H1 (cell line): ENCODE measurements around the gene ZNF280B. TPM values are rescaled to one million over a fixed set of nuclear protein-coding genes. Genes with fewer than 3 reads are reported as not detected.

Experiments used
- CTCF ChIA-PET: fragments of 300-600 bp; sonication (Branson Sonifier 250); formaldehyde crosslinking; loops from one replicate; lab custom pipeline; 2021; ENCODE audit not compliant: partially characterized antibody; lab: Charles Lee
- POLR2A ChIA-PET: fragments of 300-600 bp; sonication (Branson Sonifier 250); formaldehyde crosslinking; loops from one replicate; lab custom pipeline; 2021; ENCODE audit warnings: inconsistent platforms; ENCODE audit not compliant: partially characterized antibody; lab: Charles Lee
- DNase-seq, 2 experiments: peaks; one replicate each; pipeline versions ENCODE4 v3.0.0 to v3.0.0-alpha.2; 2010 to 2022; ENCODE audit warnings: low spot score in 2 of 2, low read depth in 1 of 2, mixed read lengths in 1 of 2
- FAIRE-seq: peaks from 2 replicates; lab custom pipeline; 2011; peaks lifted over from hg19 to GRCh38; lab: Jason Lieb, UNC
- H2AFZ ChIP-seq: 2 replicates; pipeline ENCODE4 v1.8.1; 2012; ENCODE audit warnings: low read length, inconsistent platforms
- H2AK5ac ChIP-seq: 2 replicates; pipeline ENCODE4 v1.6.1; 2013; ENCODE audit warnings: low read depth, low read length
- H2BK120ac ChIP-seq: replicated peaks from 2 replicates; pipeline ENCODE3; 2013; ENCODE audit warnings: low read depth, low read length, inconsistent platforms
- H2BK12ac ChIP-seq: 2 replicates; pipeline ENCODE4 v1.6.1; 2013; ENCODE audit warnings: low read depth, low read length
- H2BK15ac ChIP-seq: 2 replicates; pipeline ENCODE4 v1.6.1; 2013; ENCODE audit warnings: low read length
- H2BK20ac ChIP-seq: 2 replicates; pipeline ENCODE4 v1.6.1; 2013; ENCODE audit warnings: low read length
- H2BK5ac ChIP-seq: 2 replicates; pipeline ENCODE4 v1.6.1; 2013; ENCODE audit warnings: low read depth, low read length
- H3K14ac ChIP-seq: 2 replicates; pipeline ENCODE4 v1.6.1; 2013; ENCODE audit warnings: inconsistent platforms; ENCODE audit not compliant: insufficient read length
- H3K18ac ChIP-seq: 2 replicates; pipeline ENCODE4 v1.6.1; 2013; ENCODE audit warnings: low read length; ENCODE audit errors: extremely low read depth
- H3K23ac ChIP-seq: 2 replicates; pipeline ENCODE4 v1.6.1; 2013; ENCODE audit warnings: inconsistent platforms; ENCODE audit not compliant: insufficient read length
- H3K23me2 ChIP-seq: 2 replicates; pipeline ENCODE4 v1.6.1; 2013; ENCODE audit warnings: low read depth, low read length
- H3K27ac ChIP-seq: 2 replicates; pipeline ENCODE4 v1.6.1; 2011; ENCODE audit warnings: low read depth, low read length, inconsistent platforms
- H3K27me3 ChIP-seq, 4 experiments: replicated peaks in 1 of 4; 1 replicate in 1 of 4; 2 replicates in 3 of 4; pipeline versions ENCODE4 v1.6.1 to v1.8.1; 2011 to 2013; ENCODE audit warnings: low read length in 3 of 4, mild to moderate bottlenecking in 3 of 4, inconsistent platforms in 2 of 4, mixed read lengths in 2 of 4, moderate library complexity in 1 of 4; ENCODE audit not compliant: control insufficient read depth in 3 of 4, insufficient read depth in 3 of 4; ENCODE audit errors: extremely low read depth in 1 of 4
- H3K36me3 ChIP-seq, 4 experiments: 2 replicates each; pipeline versions ENCODE4 v1.6.1 to v1.8.1; 2011 to 2013; ENCODE audit warnings: mild to moderate bottlenecking in 4 of 4, low read length in 3 of 4, moderate library complexity in 2 of 4, control low read depth in 1 of 4, inconsistent platforms in 1 of 4; ENCODE audit not compliant: insufficient read depth in 4 of 4, control insufficient read depth in 2 of 4
- H3K4ac ChIP-seq: replicated peaks from 2 replicates; pipeline ENCODE3; 2013; ENCODE audit warnings: low read length, low read depth, mixed read lengths, inconsistent platforms; ENCODE audit not compliant: insufficient read length
- H3K4me1 ChIP-seq, 4 experiments: replicated peaks in 1 of 4; 1 replicate in 1 of 4; 2 replicates in 3 of 4; pipeline versions ENCODE4 v1.6.1 to v1.8.1; 2011 to 2013; ENCODE audit warnings: low read length in 3 of 4, inconsistent platforms in 2 of 4, mixed read lengths in 1 of 4; ENCODE audit not compliant: insufficient read depth in 4 of 4, control insufficient read depth in 3 of 4
- H3K4me2 ChIP-seq, 2 experiments: 2 replicates each; pipeline versions ENCODE4 v1.6.1 to v1.8.1; 2011 to 2013; ENCODE audit warnings: low read depth in 2 of 2, low read length in 2 of 2, control low read depth in 1 of 2, inconsistent platforms in 1 of 2, mild to moderate bottlenecking in 1 of 2; ENCODE audit not compliant: insufficient read depth in 1 of 2
- H3K4me3 ChIP-seq, 4 experiments: fragments of 200-600, 300-600 bp in 1 of 4; sonication (generic), shearing (Covaris generic), sonication (Bioruptor Twin) in 1 of 4; 2 replicates each; pipeline versions ENCODE4 v1.5.1 to v1.8.1; 2011 to 2016; ENCODE audit warnings: low read length in 4 of 4, low read depth in 3 of 4, control low read depth in 2 of 4, inconsistent platforms in 2 of 4, mild to moderate bottlenecking in 2 of 4, mixed read lengths in 1 of 4, moderate library complexity in 1 of 4; ENCODE audit not compliant: insufficient read depth in 2 of 4; ENCODE audit errors: extremely low read depth in 1 of 4
- H3K56ac ChIP-seq: replicated peaks from 2 replicates; pipeline ENCODE3; 2013; ENCODE audit warnings: low read depth, mild to moderate bottlenecking, mixed read lengths, low read length, inconsistent platforms; ENCODE audit not compliant: insufficient read length
- H3K79me1 ChIP-seq: 2 replicates; pipeline ENCODE4 v1.6.1; 2013; ENCODE audit warnings: low read depth, low read length, control low read depth
- H3K79me2 ChIP-seq, 2 experiments: 2 replicates each; pipeline versions ENCODE4 v1.6.1 to v1.8.1; 2012 to 2013; ENCODE audit warnings: low read length in 2 of 2, mild to moderate bottlenecking in 2 of 2, inconsistent platforms in 1 of 2; ENCODE audit not compliant: insufficient read depth in 2 of 2, control insufficient read depth in 1 of 2
- H3K9ac ChIP-seq, 4 experiments: replicated peaks in 1 of 4; 1 replicate in 1 of 4; 2 replicates in 3 of 4; pipeline versions ENCODE4 v1.6.1 to v1.8.1; 2011 to 2013; ENCODE audit warnings: low read depth in 3 of 4, low read length in 3 of 4, control low read depth in 2 of 4, mild to moderate bottlenecking in 2 of 4, moderate library complexity in 2 of 4, inconsistent platforms in 1 of 4; ENCODE audit errors: extremely low read depth in 1 of 4
- H3K9me3 ChIP-seq, 2 experiments: 2 replicates each; pipeline versions ENCODE4 v1.6.1 to v1.8.1; 2012 to 2013; ENCODE audit warnings: mild to moderate bottlenecking in 2 of 2, moderate library complexity in 2 of 2, control low read depth in 1 of 2, inconsistent platforms in 1 of 2, low read depth in 1 of 2, low read length in 1 of 2, mixed read lengths in 1 of 2; ENCODE audit not compliant: insufficient read depth in 2 of 2
- H4K20me1 ChIP-seq, 2 experiments: replicated peaks in 1 of 2; 2 replicates each; pipeline versions ENCODE3 to v1.8.1; 2011 to 2013; ENCODE audit warnings: inconsistent platforms in 2 of 2, low read length in 2 of 2, mild to moderate bottlenecking in 1 of 2; ENCODE audit not compliant: insufficient read depth in 2 of 2, control insufficient read depth in 1 of 2
- H4K5ac ChIP-seq: 2 replicates; pipeline ENCODE4 v1.6.1; 2013; ENCODE audit warnings: low read length, low read depth, mixed read lengths, inconsistent platforms; ENCODE audit not compliant: insufficient read length
- H4K8ac ChIP-seq: 2 replicates; pipeline ENCODE4 v1.8.0; 2013; ENCODE audit warnings: mild to moderate bottlenecking, moderate library complexity, low read length, inconsistent platforms; ENCODE audit not compliant: insufficient read depth; ENCODE audit errors: extremely low read depth
- H4K91ac ChIP-seq: replicated peaks from 2 replicates; pipeline ENCODE3; 2013; ENCODE audit warnings: low read length, mixed read lengths, inconsistent platforms; ENCODE audit not compliant: insufficient read length
- ATF3 ChIP-seq: IDR thresholded peaks from 2 replicates; pipeline ENCODE4 v1.6.1; 2011; ENCODE audit warnings: low read depth, mild to moderate bottlenecking, low read length; ENCODE audit not compliant: insufficient read depth
- BRCA1 ChIP-seq: IDR thresholded peaks from 2 replicates; pipeline ENCODE4 v1.6.1; 2012; ENCODE audit warnings: low read depth, low read length, improper control_type of control experiment
- CREB1 ChIP-seq: IDR thresholded peaks from 2 replicates; pipeline ENCODE4 v1.6.1; 2012; ENCODE audit warnings: inconsistent platforms
- CTBP2 ChIP-seq: IDR thresholded peaks from 2 replicates; pipeline ENCODE4 v1.7.0; 2011; ENCODE audit warnings: borderline replicate concordance, mild to moderate bottlenecking, moderate library complexity, mixed read lengths, low read length; ENCODE audit not compliant: insufficient read depth, insufficient read length
- CTCF ChIP-seq, 3 experiments: IDR thresholded peaks; 1 replicate in 2 of 3; 2 replicates in 1 of 3; pipeline versions ENCODE4 v1.5.1 to v1.6.1; 2011; ENCODE audit warnings: low read length in 3 of 3, mild to moderate bottlenecking in 3 of 3, inconsistent platforms in 2 of 3, low read depth in 1 of 3, moderate library complexity in 1 of 3; ENCODE audit not compliant: insufficient read depth in 1 of 3; ENCODE audit errors: control extremely low read depth in 1 of 3
- FOSL1 ChIP-seq: IDR thresholded peaks from 2 replicates; pipeline ENCODE4 v1.6.1; 2011; ENCODE audit warnings: mild to moderate bottlenecking, low read depth, low read length, moderate library complexity; ENCODE audit not compliant: insufficient read depth
- RNF2 ChIP-seq: fragments of 200-900, 300-1000 bp; sonication (generic); IDR thresholded peaks from 2 replicates; pipeline ENCODE4 v1.7.1; 2016; ENCODE audit warnings: borderline replicate concordance, low read depth, mild to moderate bottlenecking, antibody characterized with exemption, low read length; ENCODE audit not compliant: poor library complexity, severe bottlenecking; ENCODE audit errors: missing control alignments
- SAP30 ChIP-seq: fragments of 300-600 bp; sonication (generic); IDR thresholded peaks from 2 replicates; pipeline ENCODE4 v1.7.1; 2012; ENCODE audit warnings: low read length, moderate library complexity, mild to moderate bottlenecking, inconsistent platforms; ENCODE audit not compliant: insufficient read depth, insufficient replicate concordance
- SIX5 ChIP-seq: IDR thresholded peaks from 2 replicates; pipeline ENCODE4 v1.6.1; 2011; ENCODE audit warnings: mild to moderate bottlenecking, low read depth, low read length
- TCF12 ChIP-seq: IDR thresholded peaks from 2 replicates; pipeline ENCODE4 v1.6.1; 2011; ENCODE audit warnings: low read depth, mild to moderate bottlenecking, low read length
- YY1 ChIP-seq: IDR thresholded peaks from 2 replicates; pipeline ENCODE4 v1.6.1; 2011; ENCODE audit warnings: low read depth, mild to moderate bottlenecking, low read length
- WGBS, 2 experiments: shearing (Covaris generic) in 1 of 2; methylation state at CpG; one replicate each; pipeline versions ENCODE4 v1.1.6 to v1.1.7; 2013 to 2015; ENCODE audit warnings: low lambda C conversion rate in 2 of 2, mixed read lengths in 2 of 2, inconsistent platforms in 1 of 2, low coverage in 1 of 2, missing lambda C conversion rate in 1 of 2; ENCODE audit not compliant: insufficient replicate concordance in 2 of 2, insufficient coverage in 1 of 2, insufficient read length in 1 of 2; ENCODE audit errors: extremely low coverage in 1 of 2, missing lambda C conversion rate in 1 of 2; 5-methylcytosine and 5-hydroxymethylcytosine counted together
- polyA plus RNA-seq, 7 experiments: library from polyadenylated mRNA; depleted of rRNA in 3 of 7; stranded (reverse) in 5 of 7; unstranded in 2 of 7; fragments of >200 nt in 5 of 7; fragments of 200-250 nt in 2 of 7; gene quantifications; 1 replicate in 5 of 7; 2 replicates in 1 of 7; 4 replicates in 1 of 7; pipeline versions ENCODE4 v1.2.1 to v1.2.3, GENCODE V29; 2011 to 2013; ENCODE audit warnings: missing spikeins in 2 of 7, mixed read lengths in 2 of 7
- total RNA-seq: library from RNA; stranded (reverse); fragmentation: NEBNext Ultra II Directional; extraction: Animal tissue kit (Norgen Biotek cat#: 25700); gene quantifications from 2 replicates; pipeline ENCODE4 v1.2.1, GENCODE V29; 2021

The ZNF280B gene
- total and polyA plus RNA-seq, 2 of the 8 experiments (the other 6 are each of a cell fraction or from before 2014, with no cell fraction given) = 4.8 to 11.7 TPM

GRCh38 chr22:22521631-22522030, 13.1 kb upstream of the ZNF280B start:
- Histone ChIP-seq H3K14ac (no peak overlapping the region), H3K27me3 (peaks cover 3 to 36% (median 22%) of the 10 kb centered on the region in 4 experiments; a peak in 6 of 7 replicates), H3K27ac (no peak overlapping the region), H3K4ac (no peak overlapping the region), H3K23me2 (no peaks in the 10 kb centered on the region; the same call in 1 of the 2 replicates), H3K36me3 (no peaks in the 10 kb centered on the region), H2BK120ac (no peak overlapping the region), H4K20me1 (no peaks in the 10 kb centered on the region), H4K5ac (no peak overlapping the region), H3K4me2 (no peak overlapping the region), H2BK20ac (no peak overlapping the region), H3K4me3 (no peak overlapping the region), H3K4me1 (no peaks in the 10 kb centered on the region), H2AFZ (no peak overlapping the region), H2BK5ac (no peak overlapping the region), H4K91ac (no peak overlapping the region), H3K79me2 (no peaks in the 10 kb centered on the region), H3K9me3 (peaks cover 0 to 11% of the 10 kb centered on the region in 2 experiments; a peak in 2 of 4 replicates), H3K79me1 (no peaks in the 10 kb centered on the region), H3K9ac (no peak overlapping the region), H3K56ac (no peak overlapping the region), H2BK12ac (no peak overlapping the region), H2AK5ac (no peak overlapping the region), H3K23ac (no peak overlapping the region), H3K18ac (no peak overlapping the region), H2BK15ac (no peak overlapping the region), H4K8ac (no peak overlapping the region)
- POLR2A ChIA-PET = no interaction called here
- WGBS, 2 experiments = 87% methylated on average over 8 of the region's 8 CpGs; no CpG with 5 or more reads in 1 of the 2 experiments
- CTCF ChIA-PET = no interaction called here
- no peak for DNase-seq
- no peak for FAIRE-seq
- TF ChIP-seq RNF2 = no peak
- no peak for TF ChIP-seq CTCF (IDR thresholded peaks at IDR 0.05; ENCODE audit: control extremely low read depth in 1 of 3, insufficient read depth in 1 of 3, low read depth in 1 of 3, low read length in 3 of 3)
- TF ChIP-seq CTBP2 = no peak
- no peak for TF ChIP-seq SIX5
- no peak for TF ChIP-seq ATF3
- TF ChIP-seq YY1 = no peak
- TF ChIP-seq CREB1 = no peak
- TF ChIP-seq SAP30 = no peak
- TF ChIP-seq TCF12 = no peak
- TF ChIP-seq FOSL1 = no peak
- TF ChIP-seq BRCA1 = no peak
